H7 (cell line): ENCODE measurements around the gene PBRM1. TPM values are rescaled to one million over a fixed set of nuclear protein-coding genes. Genes with fewer than 3 reads are reported as not detected.

Source experiments
- DNase-seq: peaks from one replicate; pipeline ENCODE4 v3.0.0; 2012
- H3K27me3 ChIP-seq: 2 replicates; pipeline ENCODE4 v1.6.0; 2011; ENCODE audit warnings: mild to moderate bottlenecking, low read length; ENCODE audit not compliant: control insufficient read depth, insufficient read depth
- H3K36me3 ChIP-seq: replicated peaks from 2 replicates; pipeline ENCODE4 v1.5.1; 2011; ENCODE audit warnings: low read length; ENCODE audit not compliant: control insufficient read depth, insufficient read depth
- H3K4me3 ChIP-seq: 2 replicates; pipeline ENCODE4 v1.5.1; 2011; ENCODE audit warnings: low read depth, mild to moderate bottlenecking, control low read depth, low read length, moderate library complexity; ENCODE audit not compliant: insufficient read depth
- total RNA-seq: library from RNA; depleted of rRNA; stranded (reverse); fragments of >200 nt; shearing (Covaris generic); gene quantifications from 2 replicates; pipeline ENCODE4 v1.2.3, GENCODE V29; 2014

The PBRM1 gene
- total RNA-seq, 1 experiment from 2014 or later: 29.1 TPM

- Histone ChIP-seq H3K36me3 (no peaks in the 10 kb centered on the region), H3K27me3 (peaks cover 5% of the 10 kb centered on the region), H3K4me3 (peak overlapping the region; percentile 45)
- DNase-seq: no peak
These were observed 167.7 kb downstream of the PBRM1 start for GRCh38 chr3:52517796-52518722.

- DNase-seq: no peak
- Histone ChIP-seq H3K4me3 (no peak overlapping the region), H3K27me3 (peaks cover 5% of the 10 kb centered on the region), H3K36me3 (no peaks in the 10 kb centered on the region)
These were observed 169.1 kb downstream of the PBRM1 start for GRCh38 chr3:52516509-52517195.

- no peaks in the 10 kb centered on the region for H3K36me3 ChIP-seq
- H3K27me3 ChIP-seq: peaks cover 5% of the 10 kb centered on the region
- no peak overlapping the region for H3K4me3 ChIP-seq
- no peak for DNase-seq
These were observed 170.5 kb downstream of the PBRM1 start for GRCh38 chr3:52515192-52515591.

- Histone ChIP-seq H3K4me3 (no peak overlapping the region), H3K36me3 (no peaks in the 10 kb centered on the region), H3K27me3 (peaks cover 5% of the 10 kb centered on the region)
- DNase-seq: no peak
These were observed 171.1 kb downstream of the PBRM1 start for GRCh38 chr3:52514576-52514975.

GRCh38 chr3:52513281-52513680 is 172.4 kb downstream of the PBRM1 start:
- Histone ChIP-seq H3K4me3 (no peak overlapping the region), H3K27me3 (peaks cover 3% of the 10 kb centered on the region), H3K36me3 (no peaks in the 10 kb centered on the region)
- DNase-seq: no peak

GRCh38 chr3:52512727-52513126 is 173.0 kb downstream of the PBRM1 start:
- DNase-seq: peak; percentile 79
- H3K4me3 ChIP-seq: no peak overlapping the region
- H3K36me3 ChIP-seq: no peaks in the 10 kb centered on the region
- H3K27me3 ChIP-seq: no peaks in the 10 kb centered on the region

GRCh38 chr3:52512105-52512504 is 173.6 kb downstream of the PBRM1 start:
- Histone ChIP-seq H3K36me3 (no peaks in the 10 kb centered on the region), H3K4me3 (no peak overlapping the region)
- no peak for DNase-seq

GRCh38 chr3:52511509-52511908 is 174.2 kb downstream of the PBRM1 start:
- no peaks in the 10 kb centered on the region for H3K27me3 ChIP-seq
- no peak overlapping the region for H3K4me3 ChIP-seq
- DNase-seq: no peak
- no peaks in the 10 kb centered on the region for H3K36me3 ChIP-seq

More at GRCh38 chr3:52512105-52512504, 173.6 kb downstream of the PBRM1 start:
- no peaks in the 10 kb centered on the region for H3K27me3 ChIP-seq

GRCh38 chr3:52509753-52510328 is 175.9 kb downstream of the PBRM1 start:
- H3K27me3 ChIP-seq: no peaks in the 10 kb centered on the region
- peak; percentile 73 for DNase-seq
- H3K36me3 ChIP-seq: no peaks in the 10 kb centered on the region
- no peak overlapping the region for H3K4me3 ChIP-seq

GRCh38 chr3:52507359-52507758 is 178.4 kb downstream of the PBRM1 start:
- Histone ChIP-seq H3K4me3 (no peak overlapping the region), H3K27me3 (no peaks in the 10 kb centered on the region)
- peak; percentile 71 for DNase-seq

GRCh38 chr3:52506266-52506966 is 179.3 kb downstream of the PBRM1 start:
- peak; percentile 73 for DNase-seq
- Histone ChIP-seq H3K27me3 (no peaks in the 10 kb centered on the region), H3K36me3 (no peaks in the 10 kb centered on the region), H3K4me3 (no peak overlapping the region)

More at GRCh38 chr3:52507359-52507758, 178.4 kb downstream of the PBRM1 start:
- no peaks in the 10 kb centered on the region for H3K36me3 ChIP-seq

GRCh38 chr3:52504977-52505376 is 180.7 kb downstream of the PBRM1 start:
- DNase-seq: peak; percentile 66
- H3K27me3 ChIP-seq: no peaks in the 10 kb centered on the region
- no peak overlapping the region for H3K4me3 ChIP-seq
- H3K36me3 ChIP-seq: no peaks in the 10 kb centered on the region

GRCh38 chr3:52503788-52504424 is 181.8 kb downstream of the PBRM1 start:
- Histone ChIP-seq H3K4me3 (no peak overlapping the region), H3K27me3 (no peaks in the 10 kb centered on the region), H3K36me3 (no peaks in the 10 kb centered on the region)
- DNase-seq: peak; percentile 89

- no peak overlapping the region for H3K4me3 ChIP-seq
- no peaks in the 10 kb centered on the region for H3K27me3 ChIP-seq
- H3K36me3 ChIP-seq: no peaks in the 10 kb centered on the region
- no peak for DNase-seq
These were observed 182.8 kb downstream of the PBRM1 start for GRCh38 chr3:52502808-52503350.
